Transverse colon (tissue), 3 donors: ENCODE data around the gene PGM1.

ENCODE experiments used
- EP300 ChIP-seq: sonication (generic); formaldehyde crosslinking; IDR thresholded peaks from one replicate; pipeline ENCODE4 v1.6.1; 2017; ENCODE audit warnings: antibody characterized with exemption, low read depth
- TF ChIP-seq, protein P1 (sequence below), 5 experiments: fragments of 200-600 bp in 3 of 5; fragments of 450-650 bp in 2 of 5; sonication (generic) in 3 of 5; IDR thresholded peaks; 1 replicate in 2 of 5; 2 replicates in 3 of 5; pipeline ENCODE4 v1.5.1; 2016 to 2017; ENCODE audit warnings: antibody characterized with exemption in 5 of 5, inconsistent platforms in 3 of 5, mild to moderate bottlenecking in 2 of 5, moderate library complexity in 1 of 5

DNA sequence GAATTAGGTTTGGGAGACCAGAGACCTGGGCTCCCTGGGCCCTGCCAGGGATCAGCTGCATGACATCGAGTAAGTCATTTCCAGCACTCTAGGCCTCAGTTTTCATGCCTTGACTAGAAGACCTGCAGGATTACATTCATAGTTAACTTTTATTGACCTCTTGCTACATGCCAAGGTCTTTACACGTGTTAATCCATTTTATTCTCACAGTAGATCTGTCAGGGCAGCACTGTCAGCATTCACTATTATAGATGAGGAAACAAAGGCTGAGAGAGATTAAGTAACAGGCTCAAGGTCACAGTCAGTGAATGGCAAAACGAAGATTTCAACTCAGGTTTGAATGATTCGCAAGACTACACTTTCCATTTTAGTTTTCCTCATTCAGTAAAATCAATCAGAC lies 37.0 kb downstream of the PGM1 start:
- TF ChIP-seq, protein P1, sequence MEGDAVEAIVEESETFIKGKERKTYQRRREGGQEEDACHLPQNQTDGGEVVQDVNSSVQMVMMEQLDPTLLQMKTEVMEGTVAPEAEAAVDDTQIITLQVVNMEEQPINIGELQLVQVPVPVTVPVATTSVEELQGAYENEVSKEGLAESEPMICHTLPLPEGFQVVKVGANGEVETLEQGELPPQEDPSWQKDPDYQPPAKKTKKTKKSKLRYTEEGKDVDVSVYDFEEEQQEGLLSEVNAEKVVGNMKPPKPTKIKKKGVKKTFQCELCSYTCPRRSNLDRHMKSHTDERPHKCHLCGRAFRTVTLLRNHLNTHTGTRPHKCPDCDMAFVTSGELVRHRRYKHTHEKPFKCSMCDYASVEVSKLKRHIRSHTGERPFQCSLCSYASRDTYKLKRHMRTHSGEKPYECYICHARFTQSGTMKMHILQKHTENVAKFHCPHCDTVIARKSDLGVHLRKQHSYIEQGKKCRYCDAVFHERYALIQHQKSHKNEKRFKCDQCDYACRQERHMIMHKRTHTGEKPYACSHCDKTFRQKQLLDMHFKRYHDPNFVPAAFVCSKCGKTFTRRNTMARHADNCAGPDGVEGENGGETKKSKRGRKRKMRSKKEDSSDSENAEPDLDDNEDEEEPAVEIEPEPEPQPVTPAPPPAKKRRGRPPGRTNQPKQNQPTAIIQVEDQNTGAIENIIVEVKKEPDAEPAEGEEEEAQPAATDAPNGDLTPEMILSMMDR (IDR thresholded peaks at IDR 0.05): no peak
- TF ChIP-seq EP300: no peak
